Left ventricle myocardium inferior (tissue), 1 donor: ENCODE results near the gene SLC25A13. TPM values are rescaled to one million over a fixed set of nuclear protein-coding genes. Genes with fewer than 3 reads are reported as not detected.

Experiments used
- DNase-seq: peaks from one replicate; pipeline ENCODE4 v3.0.0-alpha.2; 2020
- H3K27ac ChIP-seq: fragments of 200-600 bp; replicated peaks from 2 replicates; pipeline ENCODE4 v1.8.0; 2021
- H3K27me3 ChIP-seq: fragments of 200-600 bp; 2 replicates; pipeline ENCODE4 v1.8.0; 2021; ENCODE audit warnings: low read depth
- H3K36me3 ChIP-seq: fragments of 200-600 bp; 2 replicates; pipeline ENCODE4 v1.8.0; 2021
- H3K4me1 ChIP-seq: fragments of 200-600 bp; 2 replicates; pipeline ENCODE4 v1.8.0; 2021
- H3K4me3 ChIP-seq: fragments of 200-600 bp; 2 replicates; pipeline ENCODE4 v1.8.0; 2021; ENCODE audit warnings: mild to moderate bottlenecking, moderate library complexity
- H3K9me3 ChIP-seq: fragments of 200-600 bp; replicated peaks from 2 replicates; pipeline ENCODE4 v1.8.0; 2021
- intact Hi-C: fragments of 100-400 bp; cut with micrococcal nuclease; formaldehyde crosslinking; loops from one replicate; pipeline ENCODE4 v1.11.0; 2022
- total RNA-seq: library from RNA; stranded (reverse); fragmentation: NEBNext Ultra II Directional; extraction: Animal tissue kit (Norgen Biotek cat#: 25700); gene quantifications from one replicate; pipeline ENCODE4 v1.2.1, GENCODE V29; 2021
- TF ChIP-seq, protein P1 (sequence below): fragments of 200-600 bp; IDR thresholded peaks from 2 replicates; pipeline ENCODE4 v1.8.0; 2021; ENCODE audit warnings: antibody characterized with exemption, mild to moderate bottlenecking, borderline replicate concordance
- donor health status: DM: no; HTN: yes; CAD: no; lungs with severe emphysema.

The SLC25A13 gene
- total RNA-seq, 1 donor from 2014 or later = 9.1 TPM

DNA sequence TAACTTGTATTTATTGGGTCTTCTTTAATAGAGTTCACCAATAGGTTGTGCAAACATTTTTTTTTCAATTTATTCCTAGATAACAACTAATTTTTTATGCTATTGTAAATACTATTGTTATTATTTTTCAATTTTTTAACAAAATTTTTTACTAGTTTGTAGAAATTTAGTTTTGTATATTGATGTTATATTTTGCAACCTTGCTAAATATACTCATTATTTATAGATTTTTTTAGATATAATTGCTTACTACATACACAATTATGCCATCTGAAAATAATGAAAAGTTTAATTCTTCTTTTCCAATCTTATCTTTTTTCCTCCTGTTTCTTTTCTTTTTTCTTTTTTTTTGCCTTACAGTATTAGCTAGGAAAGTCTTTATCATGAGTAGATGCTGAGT, 216.9 kb downstream of the SLC25A13 start:
- H3K36me3 ChIP-seq = no peaks in the 10 kb centered on the region
- TF ChIP-seq, protein P1, sequence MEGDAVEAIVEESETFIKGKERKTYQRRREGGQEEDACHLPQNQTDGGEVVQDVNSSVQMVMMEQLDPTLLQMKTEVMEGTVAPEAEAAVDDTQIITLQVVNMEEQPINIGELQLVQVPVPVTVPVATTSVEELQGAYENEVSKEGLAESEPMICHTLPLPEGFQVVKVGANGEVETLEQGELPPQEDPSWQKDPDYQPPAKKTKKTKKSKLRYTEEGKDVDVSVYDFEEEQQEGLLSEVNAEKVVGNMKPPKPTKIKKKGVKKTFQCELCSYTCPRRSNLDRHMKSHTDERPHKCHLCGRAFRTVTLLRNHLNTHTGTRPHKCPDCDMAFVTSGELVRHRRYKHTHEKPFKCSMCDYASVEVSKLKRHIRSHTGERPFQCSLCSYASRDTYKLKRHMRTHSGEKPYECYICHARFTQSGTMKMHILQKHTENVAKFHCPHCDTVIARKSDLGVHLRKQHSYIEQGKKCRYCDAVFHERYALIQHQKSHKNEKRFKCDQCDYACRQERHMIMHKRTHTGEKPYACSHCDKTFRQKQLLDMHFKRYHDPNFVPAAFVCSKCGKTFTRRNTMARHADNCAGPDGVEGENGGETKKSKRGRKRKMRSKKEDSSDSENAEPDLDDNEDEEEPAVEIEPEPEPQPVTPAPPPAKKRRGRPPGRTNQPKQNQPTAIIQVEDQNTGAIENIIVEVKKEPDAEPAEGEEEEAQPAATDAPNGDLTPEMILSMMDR = no peak

DNA sequence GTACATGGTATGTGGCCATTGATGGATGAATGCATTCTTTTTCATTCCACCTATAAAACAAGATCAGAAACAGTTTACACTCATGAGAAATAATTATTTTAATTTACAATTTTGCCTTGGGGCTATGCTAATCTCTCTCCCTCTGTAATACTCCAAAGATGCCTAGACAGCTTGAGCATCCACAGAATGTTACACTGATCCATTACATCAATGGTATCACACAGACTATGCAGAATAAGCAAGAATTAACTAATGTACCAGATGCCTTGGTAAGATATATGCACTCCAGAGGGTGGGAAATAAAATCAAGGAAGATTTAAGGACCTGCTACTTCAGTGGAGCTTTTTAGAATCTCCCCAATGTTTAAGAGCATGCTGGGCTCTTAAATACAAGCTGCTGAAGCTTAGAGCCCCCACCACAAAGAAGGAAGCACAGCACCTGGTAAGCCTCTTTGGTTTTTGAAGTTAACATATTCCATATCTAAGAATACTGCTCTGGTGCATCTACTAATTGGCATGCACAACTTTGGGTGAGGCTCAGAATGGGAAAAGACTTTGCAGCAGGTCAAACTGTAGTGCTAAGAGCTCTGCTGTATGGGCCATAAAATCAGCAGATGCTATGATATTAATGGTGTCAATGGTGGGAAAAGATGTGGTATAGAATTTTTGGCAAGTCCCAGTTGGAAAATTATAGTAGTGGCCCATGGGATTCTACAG, 219.6 kb downstream of the SLC25A13 start:
- TF ChIP-seq, protein P1 = no peak
- no peak overlapping the region for H3K27ac ChIP-seq
- no peak overlapping the region for H3K4me3 ChIP-seq
- intact Hi-C loops = no loop called here
- no peak for DNase-seq
- no peaks in the 10 kb centered on the region for H3K27me3 ChIP-seq
- no peaks in the 10 kb centered on the region for H3K4me1 ChIP-seq
- no peaks in the 10 kb centered on the region for H3K36me3 ChIP-seq
- peaks cover 11% of the 10 kb centered on the region for H3K9me3 ChIP-seq

More for the DNA sequence above, 216.9 kb downstream of the SLC25A13 start:
- DNase-seq = no peak
- Histone ChIP-seq H3K27ac (no peak overlapping the region), H3K4me1 (no peaks in the 10 kb centered on the region), H3K27me3 (no peaks in the 10 kb centered on the region), H3K9me3 (no peaks in the 10 kb centered on the region), H3K4me3 (no peak overlapping the region)
- intact Hi-C loops = no loop called here

DNA sequence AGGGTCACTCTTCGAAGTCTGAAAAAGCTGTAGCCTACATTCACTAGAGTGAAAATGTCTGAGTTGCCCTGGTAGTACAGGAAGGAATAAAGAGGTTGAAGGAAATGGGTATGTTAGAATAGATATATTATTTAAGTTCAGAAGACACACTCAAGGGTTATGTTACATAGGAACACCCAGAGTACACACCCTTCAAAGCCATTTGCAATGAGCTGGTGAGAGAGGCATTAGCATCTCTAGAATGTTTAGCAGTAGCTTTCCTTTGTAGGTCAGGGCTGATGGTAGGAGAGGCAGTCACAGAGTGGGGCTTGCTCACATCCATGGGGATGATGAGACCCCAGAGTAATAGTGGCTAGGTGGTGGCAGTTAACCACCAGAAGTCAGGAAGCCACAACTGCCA, 221.2 kb downstream of the SLC25A13 start:
- Histone ChIP-seq H3K27ac (no peak overlapping the region), H3K4me1 (no peaks in the 10 kb centered on the region), H3K27me3 (no peaks in the 10 kb centered on the region), H3K4me3 (no peak overlapping the region), H3K36me3 (no peaks in the 10 kb centered on the region), H3K9me3 (peaks cover 11% of the 10 kb centered on the region)
- DNase-seq = no peak
- TF ChIP-seq, protein P1 = no peak
- intact Hi-C loops = no loop called here

DNA sequence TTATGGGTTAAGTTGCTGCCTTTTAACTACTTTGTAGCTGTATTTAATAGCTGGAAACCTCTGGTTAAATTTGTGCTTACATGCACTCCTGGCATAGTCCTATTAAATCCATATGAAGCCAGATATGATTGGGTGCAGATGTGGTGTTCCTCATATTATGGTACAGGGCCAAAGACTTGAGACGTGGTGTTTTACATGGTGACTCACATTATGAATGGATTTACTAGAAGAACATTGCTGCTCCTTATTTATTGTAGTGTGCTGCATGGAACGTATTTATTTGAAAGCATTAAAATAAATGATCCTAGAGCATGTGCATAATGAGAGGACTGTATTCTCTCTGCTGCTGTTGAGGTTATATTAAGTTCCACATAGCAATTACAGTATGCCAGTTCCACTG, 224.1 kb downstream of the SLC25A13 start:
- Histone ChIP-seq H3K4me1 (no peaks in the 10 kb centered on the region), H3K27ac (no peak overlapping the region)
- DNase-seq = no peak

DNA sequence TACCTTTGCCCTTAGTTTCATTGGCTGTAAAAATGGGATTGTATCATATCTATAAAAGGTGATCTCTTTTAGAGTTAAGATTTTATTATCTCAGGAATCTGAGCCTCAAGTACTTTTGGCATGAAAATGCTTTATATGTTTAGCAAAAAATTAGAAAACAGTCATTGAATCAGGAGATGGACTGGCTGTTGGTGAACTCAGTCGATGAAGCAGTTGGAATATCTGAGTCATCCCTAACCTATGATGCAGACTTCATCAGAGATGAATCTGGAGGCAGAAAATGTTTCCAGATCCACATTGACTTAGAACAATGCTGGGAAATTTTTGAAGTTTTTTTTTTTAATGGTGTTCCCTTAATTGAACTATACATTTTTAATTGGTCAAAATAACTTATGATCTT, 228.5 kb downstream of the SLC25A13 start:
- TF ChIP-seq, protein P1 = no peak
- Histone ChIP-seq H3K36me3 (no peaks in the 10 kb centered on the region), H3K4me1 (no peaks in the 10 kb centered on the region), H3K9me3 (no peaks in the 10 kb centered on the region), H3K4me3 (no peak overlapping the region), H3K27me3 (no peaks in the 10 kb centered on the region), H3K27ac (no peak overlapping the region)
- no peak for DNase-seq
- intact Hi-C loops = no loop called here

More for the DNA sequence above, 224.1 kb downstream of the SLC25A13 start:
- intact Hi-C loops = no loop called here
- TF ChIP-seq, protein P1 = no peak
- no peaks in the 10 kb centered on the region for H3K36me3 ChIP-seq
- H3K27me3 ChIP-seq = no peaks in the 10 kb centered on the region
- no peak overlapping the region for H3K4me3 ChIP-seq
- peaks cover 11% of the 10 kb centered on the region for H3K9me3 ChIP-seq
